Spleen (tissue), 13 donors: Measurements from ENCODE around the gene DGKH. TPM values are rescaled to one million over a fixed set of nuclear protein-coding genes. Genes with fewer than 3 reads are reported as not detected.

Source experiments
- DNase-seq: peaks from one replicate; pipeline ENCODE4 v3.0.0-alpha.2; 2020
- H3K27ac ChIP-seq, 8 donors: fragments of 200-600 bp; sonication (generic) in 7 of 8; 1 replicate in 4 of 8; 2 replicates in 4 of 8; pipeline versions ENCODE4 v1.5.0 to v1.8.0; 2016 to 2021; ENCODE audit warnings: inconsistent platforms in 4 of 8, mild to moderate bottlenecking in 4 of 8, moderate library complexity in 1 of 8
- H3K27me3 ChIP-seq, 7 donors: fragments of 200-600 bp; sonication (generic) in 6 of 7; replicated peaks in 1 of 7; 1 replicate in 4 of 7; 2 replicates in 3 of 7; pipeline versions ENCODE4 v1.5.0 to v1.8.0; 2016 to 2021; ENCODE audit warnings: inconsistent platforms in 3 of 7, mild to moderate bottlenecking in 1 of 7
- H3K36me3 ChIP-seq, 6 donors: fragments of 200-600 bp; sonication (generic) in 5 of 6; 1 replicate in 4 of 6; 2 replicates in 2 of 6; pipeline versions ENCODE4 v1.5.0 to v1.8.0; 2016 to 2021; ENCODE audit warnings: inconsistent platforms in 2 of 6
- H3K4me1 ChIP-seq, 6 donors: fragments of 200-600 bp; sonication (generic) in 5 of 6; 1 replicate in 3 of 6; 2 replicates in 3 of 6; pipeline versions ENCODE4 v1.5.0 to v1.8.0; 2016 to 2021; ENCODE audit warnings: inconsistent platforms in 3 of 6
- H3K4me3 ChIP-seq, 8 donors: fragments of 200-600 bp; sonication (generic) in 7 of 8; 1 replicate in 4 of 8; 2 replicates in 4 of 8; pipeline versions ENCODE4 v1.5.0 to v1.8.0; 2016 to 2021; ENCODE audit warnings: inconsistent platforms in 4 of 8, mild to moderate bottlenecking in 4 of 8, moderate library complexity in 2 of 8
- H3K9me3 ChIP-seq, 8 donors: fragments of 200-600 bp; sonication (generic) in 7 of 8; 1 replicate in 4 of 8; 2 replicates in 4 of 8; pipeline versions ENCODE4 v1.5.0 to v1.8.0; 2016 to 2021; ENCODE audit warnings: inconsistent platforms in 4 of 8
- CTCF ChIP-seq, 11 experiments: fragments of 200-600 bp in 7 of 11; fragments of 450-650 bp in 4 of 11; sonication (generic) in 4 of 11; IDR thresholded peaks in 8 of 11; conservative IDR thresholded peaks in 3 of 11; 1 replicate in 7 of 11; 2 replicates in 4 of 11; pipeline versions ENCODE4 v1.4.0 to v1.8.0; 2016 to 2021; ENCODE audit warnings: antibody characterized with exemption in 11 of 11, inconsistent platforms in 4 of 11, mild to moderate bottlenecking in 1 of 11
- POLR2A ChIP-seq, 3 donors: fragments of 450-650 bp; IDR thresholded peaks; one replicate each; pipeline ENCODE4 v1.5.1; 2017; ENCODE audit warnings: antibody characterized with exemption in 3 of 3, mild to moderate bottlenecking in 1 of 3
- POLR2AphosphoS5 ChIP-seq, 3 donors: sonication (generic); formaldehyde crosslinking; IDR thresholded peaks; one replicate each; pipeline ENCODE4 v1.5.1; 2017; ENCODE audit warnings: antibody characterized with exemption in 3 of 3
- WGBS, 5 donors: extraction: QIAGEN DNeasy Blood & Tissue Kit in 3 of 5; methylation state at CpG; one replicate each; pipeline versions ENCODE4 v1.1.5 to v1.1.7; 2013 to 2018; 5-methylcytosine and 5-hydroxymethylcytosine counted together
- intact Hi-C: fragments of 100-400 bp; cut with DNase I; formaldehyde crosslinking; loops from one replicate; pipeline ENCODE4 v1.15.0; 2023; ENCODE audit warnings: low total_unique reads
- long read RNA-seq, 2 donors: transcript quantifications; one replicate each; lab custom pipeline, GENCODE V29; 2026
- polyA plus RNA-seq, 3 donors: library from polyadenylated mRNA; stranded (reverse); fragments of 200-250 nt; gene quantifications; one replicate each; pipeline ENCODE4 v1.2.1, GENCODE V29; 2013
- total RNA-seq, 7 donors: library from RNA; depleted of rRNA in 3 of 7; stranded (reverse); fragments of >200 nt in 3 of 7; fragmentation: NEBNext Ultra II Directional in 4 of 7; extraction: Animal tissue kit (Norgen Biotek cat#: 25700) in 4 of 7; gene quantifications; one replicate each; pipeline versions ENCODE4 v1.1.0 to v1.2.1, GENCODE V29; 2016 to 2021
- donor health status: healthy with polysubstance abuse.
- donor health status: DM: no; HTN: no; CAD: no; lungs with moderate emphysema.
- donor health status: DM: no; HTN: no; CAD: no.
- donor health status: Bipolar disorder and iron deficiency.
- donor health status: healthy.
- donor health status: DM: no; HTN: no; CAD: no.
- donor health status: DM: yes; HTN: yes; CAD: no.

DGKH gene
- total RNA-seq (10 to 100 TPM in 6 of 7 donors, 1 to 10 TPM in 1; 8.9 to 15.3 (median 11.3) TPM), polyA plus RNA-seq (1 to 10 TPM in 1 of 3 donors, under 1 TPM in 2; 0.52 to 1.1 (median 0.65) TPM)
- long read RNA-seq, donor 1, result 0 reads
- long read RNA-seq, donor 2, result 0 reads

- Histone ChIP-seq H3K4me1 (peaks cover 5 to 31% (median 22%) of the 10 kb centered on the region in 6 donors), H3K27me3 (peaks cover 0 to 44% (median 8%) of the 10 kb centered on the region in 7 donors), H3K4me3 (peak within 1 kb of the TSS; percentile 68 to 97 (median 94)), H3K36me3 (no peaks in the 10 kb centered on the region), H3K9me3 (no peaks in the 10 kb centered on the region), H3K27ac (peak within 1 kb of the TSS; percentile 72 to 86 (median 84))
- intact Hi-C loops, result no loop called here
- no peak for TF ChIP-seq POLR2A (IDR thresholded peaks at IDR 0.05)
- peak in 1 of 11 experiments; percentile 12 for TF ChIP-seq CTCF (IDR thresholded peaks at IDR 0.05 in 8 of 11, conservative IDR thresholded peaks at IDR 0.05 in 3 of 11)
- no peak for DNase-seq
- WGBS, 5 donors, result 0 to 10% (median 0%) methylated on average over 4 to 32 of the region's 32 CpGs
Observed at GRCh38 chr13:42048342-42048683, at the start of gene DGKH. Gene DGKH, plus strand, starts transcription at chr13:42048648. Its CDS starts 126 bp downstream, at chr13:42048774.

GRCh38 chr13:42000846-42001245 lies 47.6 kb upstream of the DGKH start:
- Histone ChIP-seq H3K4me3 (no peak overlapping the region), H3K27me3 (no peaks in the 10 kb centered on the region), H3K9me3 (no peaks in the 10 kb centered on the region), H3K4me1 (no peaks in the 10 kb centered on the region), H3K27ac (no peak overlapping the region), H3K36me3 (no peaks in the 10 kb centered on the region)
- intact Hi-C loops, result no loop called here
- no peak for DNase-seq
- TF ChIP-seq POLR2A (IDR thresholded peaks at IDR 0.05) (no peak), POLR2AphosphoS5 (IDR thresholded peaks at IDR 0.05) (no peak)
- WGBS, 5 donors, result 53 to 80% (median 67%) methylated on average over 2 of the region's 2 CpGs

- no peak for DNase-seq
- TF ChIP-seq CTCF (IDR thresholded peaks at IDR 0.05 in 8 of 11, conservative IDR thresholded peaks at IDR 0.05 in 3 of 11), result no peak
- TF ChIP-seq POLR2AphosphoS5 (IDR thresholded peaks at IDR 0.05), result no peak
- no peak for TF ChIP-seq POLR2A (IDR thresholded peaks at IDR 0.05)
- Histone ChIP-seq H3K4me1 (no peaks in the 10 kb centered on the region), H3K36me3 (no peaks in the 10 kb centered on the region), H3K27ac (no peak overlapping the region), H3K4me3 (no peak overlapping the region), H3K27me3 (no peaks in the 10 kb centered on the region), H3K9me3 (no peaks in the 10 kb centered on the region)
- WGBS, 5 donors, result 59 to 71% (median 66%) methylated on average over 6 of the region's 6 CpGs
- intact Hi-C loops, result no loop called here
Observed at GRCh38 chr13:42001580-42001979, 46.9 kb upstream of the DGKH start.

GRCh38 chr13:42002066-42002465 lies 46.4 kb upstream of the DGKH start:
- H3K27me3 ChIP-seq, result no peaks in the 10 kb centered on the region
- no peak overlapping the region for H3K27ac ChIP-seq
- no peak overlapping the region for H3K4me3 ChIP-seq
- no peaks in the 10 kb centered on the region for H3K9me3 ChIP-seq
- 78 to 93% (median 84%) methylated on average over 2 of the region's 2 CpGs for WGBS, 5 donors
- H3K36me3 ChIP-seq, result no peaks in the 10 kb centered on the region
- DNase-seq, result no peak
- intact Hi-C loops, result no loop called here
- no peaks in the 10 kb centered on the region for H3K4me1 ChIP-seq
- TF ChIP-seq CTCF (IDR thresholded peaks at IDR 0.05 in 8 of 11, conservative IDR thresholded peaks at IDR 0.05 in 3 of 11) (no peak), POLR2AphosphoS5 (IDR thresholded peaks at IDR 0.05) (no peak), POLR2A (IDR thresholded peaks at IDR 0.05) (no peak)

GRCh38 chr13:42007844-42008243 lies 40.6 kb upstream of the DGKH start:
- intact Hi-C loops, result no loop called here
- Histone ChIP-seq H3K9me3 (no peaks in the 10 kb centered on the region), H3K27ac (no peak overlapping the region), H3K36me3 (no peaks in the 10 kb centered on the region), H3K27me3 (no peaks in the 10 kb centered on the region), H3K4me3 (no peak overlapping the region), H3K4me1 (no peaks in the 10 kb centered on the region)
- no peak for TF ChIP-seq POLR2AphosphoS5 (IDR thresholded peaks at IDR 0.05)
- no peak for TF ChIP-seq CTCF (IDR thresholded peaks at IDR 0.05 in 8 of 11, conservative IDR thresholded peaks at IDR 0.05 in 3 of 11)
- no peak for TF ChIP-seq POLR2A (IDR thresholded peaks at IDR 0.05)
- no peak for DNase-seq
- WGBS, 5 donors, result 80 to 95% (median 91%) methylated on average over 1 of the region's 1 CpG
